SK-N-SH (cell line): ENCODE measurements around the gene PET100. TPM values are rescaled to one million over a fixed set of nuclear protein-coding genes. Genes with fewer than 3 reads are reported as not detected.

ENCODE experiments used
- CTCF ChIA-PET: fragments of 300-600, 350-600 bp; formaldehyde crosslinking; extraction: SDS; loops from one replicate; lab custom pipeline; 2021; lab: Yijun Ruan, JAX
- POLR2A ChIA-PET: fragments of 350-600 bp; sonication (Branson Sonifier 250); formaldehyde crosslinking; extraction: SDS; loops from one replicate; lab custom pipeline; 2020; ENCODE audit warnings: antibody characterized with exemption, inconsistent platforms; lab: Yijun Ruan, JAX
- DNase-seq: peaks from one replicate; pipeline ENCODE4 v3.0.0; 2012
- H2AFZ ChIP-seq: fragments of 200-600 bp; sonication (generic); 2 replicates; pipeline ENCODE4 v1.8.1; 2016; ENCODE audit warnings: antibody characterized with exemption, mild to moderate bottlenecking, low read depth
- H3F3A ChIP-seq: fragments of 200-600 bp; sonication (generic); replicated peaks from 2 replicates; pipeline ENCODE3; 2016; ENCODE audit warnings: antibody characterized with exemption, mild to moderate bottlenecking; ENCODE audit not compliant: insufficient read depth
- H3K27ac ChIP-seq, 2 experiments: fragments of 200-500 bp in 1 of 2; fragments of 200-600 bp in 1 of 2; sonication (Bioruptor generic) in 1 of 2; sonication (generic), shearing (Covaris generic) in 1 of 2; 2 replicates each; pipeline versions ENCODE4 v1.5.1 to v1.6.1; 2014 to 2016; ENCODE audit warnings: low read depth in 2 of 2, inconsistent platforms in 1 of 2, low read length in 1 of 2, mild to moderate bottlenecking in 1 of 2, mixed read lengths in 1 of 2
- H3K27me3 ChIP-seq: fragments of 200-600 bp; sonication (generic), shearing (Covaris generic); 2 replicates; pipeline ENCODE4 v1.6.1; 2016; ENCODE audit warnings: mixed run types; ENCODE audit not compliant: insufficient read depth
- H3K36me3 ChIP-seq, 2 experiments: fragments of 200-500 bp in 1 of 2; fragments of 200-600 bp in 1 of 2; sonication (Bioruptor generic) in 1 of 2; sonication (generic) in 1 of 2; replicated peaks in 1 of 2; 2 replicates each; pipeline versions ENCODE3 to v1.5.1; 2014 to 2016; ENCODE audit warnings: low read length in 1 of 2, mild to moderate bottlenecking in 1 of 2; ENCODE audit not compliant: insufficient read depth in 2 of 2, control insufficient read depth in 1 of 2
- H3K4me1 ChIP-seq, 2 experiments: fragments of 200-500 bp in 1 of 2; fragments of 200-600 bp in 1 of 2; sonication (Bioruptor generic) in 1 of 2; sonication (generic), shearing (Covaris generic) in 1 of 2; 2 replicates each; pipeline versions ENCODE4 v1.5.1 to v1.6.1; 2014 to 2016; ENCODE audit warnings: low read depth in 1 of 2, low read length in 1 of 2, mixed run types in 1 of 2; ENCODE audit not compliant: insufficient read depth in 2 of 2, control insufficient read depth in 1 of 2
- H3K4me2 ChIP-seq: fragments of 200-600 bp; sonication (generic), shearing (Covaris generic); 2 replicates; pipeline ENCODE4 v1.6.1; 2017; ENCODE audit warnings: mixed run types
- H3K4me3 ChIP-seq, 2 experiments: fragments of 200-500 bp in 1 of 2; fragments of 200-600 bp in 1 of 2; sonication (Bioruptor generic) in 1 of 2; sonication (generic), shearing (Covaris generic) in 1 of 2; 2 replicates each; pipeline versions ENCODE4 v1.5.1 to v1.8.1; 2014 to 2016; ENCODE audit warnings: low read depth in 2 of 2, inconsistent platforms in 1 of 2, low read length in 1 of 2, mild to moderate bottlenecking in 1 of 2, mixed read lengths in 1 of 2, moderate library complexity in 1 of 2
- H3K79me2 ChIP-seq: fragments of 200-600 bp; sonication (generic); 2 replicates; pipeline ENCODE4 v1.8.1; 2017; ENCODE audit warnings: mild to moderate bottlenecking; ENCODE audit not compliant: insufficient read depth
- H3K9ac ChIP-seq: fragments of 200-600 bp; sonication (generic); 2 replicates; pipeline ENCODE4 v1.6.1; 2017; ENCODE audit warnings: mixed run types
- H3K9me2 ChIP-seq: fragments of 200-600 bp; sonication (generic); 2 replicates; pipeline ENCODE4 v1.6.1; 2017; ENCODE audit warnings: mixed run types
- H3K9me3 ChIP-seq: fragments of 200-600 bp; sonication (generic); 2 replicates; pipeline ENCODE4 v1.6.1; 2017; ENCODE audit warnings: mixed run types, mild to moderate bottlenecking, moderate library complexity
- H4K20me1 ChIP-seq: fragments of 200-600 bp; sonication (generic); 2 replicates; pipeline ENCODE4 v1.6.1; 2017; ENCODE audit warnings: mild to moderate bottlenecking, mixed run types; ENCODE audit not compliant: insufficient read depth
- CHD2 ChIP-seq: fragments of 150-350 bp; IDR thresholded peaks from 2 replicates; pipeline ENCODE4 v1.6.1; 2018; ENCODE audit warnings: low read length; ENCODE audit not compliant: partially characterized antibody
- ELF1 ChIP-seq: IDR thresholded peaks from 2 replicates; pipeline ENCODE4 v1.4.0; 2012
- EP300 ChIP-seq, 2 experiments: IDR thresholded peaks; 2 replicates each; pipeline versions ENCODE4 v1.4.0 to v1.6.1; 2012; ENCODE audit warnings: borderline replicate concordance in 1 of 2, low read depth in 1 of 2, low read length in 1 of 2
- GABPA ChIP-seq: IDR thresholded peaks from 2 replicates; pipeline ENCODE4 v1.4.0; 2012; ENCODE audit warnings: low read depth, mild to moderate bottlenecking
- GATA2 ChIP-seq: sonication (generic); formaldehyde crosslinking; IDR thresholded peaks from 2 replicates; pipeline ENCODE4 v1.5.0; 2020; ENCODE audit warnings: mild to moderate bottlenecking, missing genetic modification reagents
- JUND ChIP-seq: IDR thresholded peaks from 2 replicates; pipeline ENCODE4 v1.4.0; 2012
- MXI1 ChIP-seq: IDR thresholded peaks from 2 replicates; pipeline ENCODE4 v1.6.1; 2012; ENCODE audit warnings: mild to moderate bottlenecking, low read depth, low read length, improper control_type of control experiment
- NRF1 ChIP-seq: IDR thresholded peaks from 2 replicates; pipeline ENCODE4 v1.6.1; 2012; ENCODE audit warnings: low read depth, mild to moderate bottlenecking, low read length
- RCOR1 ChIP-seq: fragments of 150-350 bp; IDR thresholded peaks from 2 replicates; pipeline ENCODE4 v1.6.1; 2017; ENCODE audit warnings: antibody characterized with exemption, low read length
- RXRA ChIP-seq: IDR thresholded peaks from 2 replicates; pipeline ENCODE4 v1.4.0; 2012; ENCODE audit warnings: low read depth, mild to moderate bottlenecking, borderline replicate concordance
- WGBS: methylation state at CpG from one replicate; pipeline ENCODE4 v1.1.6; 2017; ENCODE audit warnings: low lambda C conversion rate; 5-methylcytosine and 5-hydroxymethylcytosine counted together
- polyA plus RNA-seq, 3 experiments: library from polyadenylated mRNA; depleted of rRNA; stranded (reverse); fragments of >200 nt; gene quantifications; 2 replicates each; pipeline ENCODE4 v1.2.3, GENCODE V29; 2012
- TF ChIP-seq, protein P1 (sequence below): IDR thresholded peaks from 2 replicates; pipeline ENCODE4 v1.6.1; 2012; ENCODE audit warnings: mild to moderate bottlenecking, low read depth, low read length, moderate library complexity
- TF ChIP-seq, protein P2 (sequence below): IDR thresholded peaks from 2 replicates; pipeline ENCODE4 v1.4.0; 2012; ENCODE audit warnings: low read depth, borderline replicate concordance
- TF ChIP-seq, protein P3 (sequence below): IDR thresholded peaks from 2 replicates; pipeline ENCODE4 v1.4.0; 2012; ENCODE audit warnings: low read depth
- TF ChIP-seq, protein P4 (sequence below): IDR thresholded peaks from 2 replicates; pipeline ENCODE4 v1.4.0; 2012; ENCODE audit warnings: low read depth, borderline replicate concordance

Gene PET100
- polyA plus RNA-seq, 1 of the 3 experiments (the other 2 are of a cell fraction): 48.1 TPM

DNA sequence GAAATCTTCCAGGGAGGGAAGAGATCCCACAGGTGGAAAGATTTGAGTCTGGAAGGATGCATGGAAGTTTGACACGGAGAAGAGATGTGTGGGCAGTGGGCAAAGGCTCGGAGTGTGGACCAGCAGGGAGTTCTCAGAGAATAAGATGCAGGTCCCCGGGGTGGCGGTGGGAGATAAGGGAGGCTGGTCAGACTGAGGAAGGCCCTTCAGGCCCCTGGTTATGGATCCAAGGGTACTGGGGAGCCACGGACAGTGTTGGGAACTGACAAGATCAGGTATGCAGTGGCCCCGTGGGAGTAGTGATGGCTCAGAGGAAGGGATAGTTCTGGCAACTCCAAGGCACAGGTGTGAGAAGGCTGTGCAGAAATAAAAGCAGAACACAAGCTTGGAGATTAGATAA lies 31.4 kb upstream of the PET100 start:
- ChIA-PET POLR2A (no interaction called here), CTCF (interaction anchor here (1.1 to 2.8 kb wide), 4 partner anchors 9 to 254 kb away, joined by 3 to 12 read pairs (median 4); no protein-coding TSS in a partner anchor)
- no peaks in the 10 kb centered on the region for H3K79me2 ChIP-seq

More for the DNA sequence above, 31.4 kb upstream of the PET100 start:
- 78% methylated on average over 6 of the region's 6 CpGs for WGBS
- Histone ChIP-seq H2AFZ (no peak overlapping the region), H3K9ac (no peak overlapping the region), H3K9me3 (no peaks in the 10 kb centered on the region), H3K4me3 (no peak overlapping the region), H3K4me2 (no peak overlapping the region), H3K27me3 (peaks cover 22% of the 10 kb centered on the region), H3K27ac (no peak overlapping the region), H3K9me2 (no peaks in the 10 kb centered on the region), H3F3A (no peaks in the 10 kb centered on the region), H3K36me3 (no peaks in the 10 kb centered on the region), H4K20me1 (no peaks in the 10 kb centered on the region), H3K4me1 (peaks cover 0 to 8% of the 10 kb centered on the region in 2 experiments; a peak in 1 of 4 replicates)
- no peak for TF ChIP-seq ELF1
- TF ChIP-seq MXI1: no peak
- TF ChIP-seq JUND: no peak
- TF ChIP-seq NRF1: no peak
- TF ChIP-seq, protein P1, sequence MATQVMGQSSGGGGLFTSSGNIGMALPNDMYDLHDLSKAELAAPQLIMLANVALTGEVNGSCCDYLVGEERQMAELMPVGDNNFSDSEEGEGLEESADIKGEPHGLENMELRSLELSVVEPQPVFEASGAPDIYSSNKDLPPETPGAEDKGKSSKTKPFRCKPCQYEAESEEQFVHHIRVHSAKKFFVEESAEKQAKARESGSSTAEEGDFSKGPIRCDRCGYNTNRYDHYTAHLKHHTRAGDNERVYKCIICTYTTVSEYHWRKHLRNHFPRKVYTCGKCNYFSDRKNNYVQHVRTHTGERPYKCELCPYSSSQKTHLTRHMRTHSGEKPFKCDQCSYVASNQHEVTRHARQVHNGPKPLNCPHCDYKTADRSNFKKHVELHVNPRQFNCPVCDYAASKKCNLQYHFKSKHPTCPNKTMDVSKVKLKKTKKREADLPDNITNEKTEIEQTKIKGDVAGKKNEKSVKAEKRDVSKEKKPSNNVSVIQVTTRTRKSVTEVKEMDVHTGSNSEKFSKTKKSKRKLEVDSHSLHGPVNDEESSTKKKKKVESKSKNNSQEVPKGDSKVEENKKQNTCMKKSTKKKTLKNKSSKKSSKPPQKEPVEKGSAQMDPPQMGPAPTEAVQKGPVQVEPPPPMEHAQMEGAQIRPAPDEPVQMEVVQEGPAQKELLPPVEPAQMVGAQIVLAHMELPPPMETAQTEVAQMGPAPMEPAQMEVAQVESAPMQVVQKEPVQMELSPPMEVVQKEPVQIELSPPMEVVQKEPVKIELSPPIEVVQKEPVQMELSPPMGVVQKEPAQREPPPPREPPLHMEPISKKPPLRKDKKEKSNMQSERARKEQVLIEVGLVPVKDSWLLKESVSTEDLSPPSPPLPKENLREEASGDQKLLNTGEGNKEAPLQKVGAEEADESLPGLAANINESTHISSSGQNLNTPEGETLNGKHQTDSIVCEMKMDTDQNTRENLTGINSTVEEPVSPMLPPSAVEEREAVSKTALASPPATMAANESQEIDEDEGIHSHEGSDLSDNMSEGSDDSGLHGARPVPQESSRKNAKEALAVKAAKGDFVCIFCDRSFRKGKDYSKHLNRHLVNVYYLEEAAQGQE: no peak
- TF ChIP-seq, protein P2, sequence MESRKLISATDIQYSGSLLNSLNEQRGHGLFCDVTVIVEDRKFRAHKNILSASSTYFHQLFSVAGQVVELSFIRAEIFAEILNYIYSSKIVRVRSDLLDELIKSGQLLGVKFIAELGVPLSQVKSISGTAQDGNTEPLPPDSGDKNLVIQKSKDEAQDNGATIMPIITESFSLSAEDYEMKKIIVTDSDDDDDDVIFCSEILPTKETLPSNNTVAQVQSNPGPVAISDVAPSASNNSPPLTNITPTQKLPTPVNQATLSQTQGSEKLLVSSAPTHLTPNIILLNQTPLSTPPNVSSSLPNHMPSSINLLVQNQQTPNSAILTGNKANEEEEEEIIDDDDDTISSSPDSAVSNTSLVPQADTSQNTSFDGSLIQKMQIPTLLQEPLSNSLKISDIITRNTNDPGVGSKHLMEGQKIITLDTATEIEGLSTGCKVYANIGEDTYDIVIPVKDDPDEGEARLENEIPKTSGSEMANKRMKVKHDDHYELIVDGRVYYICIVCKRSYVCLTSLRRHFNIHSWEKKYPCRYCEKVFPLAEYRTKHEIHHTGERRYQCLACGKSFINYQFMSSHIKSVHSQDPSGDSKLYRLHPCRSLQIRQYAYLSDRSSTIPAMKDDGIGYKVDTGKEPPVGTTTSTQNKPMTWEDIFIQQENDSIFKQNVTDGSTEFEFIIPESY: no peak
- TF ChIP-seq GATA2 (CRISPR knock-in tag): no peak
- TF ChIP-seq EP300 (IDR thresholded peaks at IDR 0.05; ENCODE audit: borderline replicate concordance in 1 of 2, low read depth in 1 of 2, low read length in 1 of 2): no peak
- TF ChIP-seq, protein P3, sequence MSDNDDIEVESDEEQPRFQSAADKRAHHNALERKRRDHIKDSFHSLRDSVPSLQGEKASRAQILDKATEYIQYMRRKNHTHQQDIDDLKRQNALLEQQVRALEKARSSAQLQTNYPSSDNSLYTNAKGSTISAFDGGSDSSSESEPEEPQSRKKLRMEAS: no peak
- no peak for TF ChIP-seq RCOR1
- TF ChIP-seq GABPA: no peak
- no peak for TF ChIP-seq RXRA
- TF ChIP-seq, protein P4, sequence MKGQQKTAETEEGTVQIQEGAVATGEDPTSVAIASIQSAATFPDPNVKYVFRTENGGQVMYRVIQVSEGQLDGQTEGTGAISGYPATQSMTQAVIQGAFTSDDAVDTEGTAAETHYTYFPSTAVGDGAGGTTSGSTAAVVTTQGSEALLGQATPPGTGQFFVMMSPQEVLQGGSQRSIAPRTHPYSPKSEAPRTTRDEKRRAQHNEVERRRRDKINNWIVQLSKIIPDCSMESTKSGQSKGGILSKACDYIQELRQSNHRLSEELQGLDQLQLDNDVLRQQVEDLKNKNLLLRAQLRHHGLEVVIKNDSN: no peak
- no peak for TF ChIP-seq CHD2
- no peak for DNase-seq
